Fibroblast of the aortic adventitia (primary cell): ENCODE results near the gene TAF6L. TPM values are rescaled to one million over a fixed set of nuclear protein-coding genes. Genes with fewer than 3 reads are reported as not detected.
"Not testable (repeated sequence)": the region's sequence is repeated elsewhere in the genome, so short reads cannot be mapped to it uniquely, and the experiment has no call there.

Experiments
- DNase-seq: peaks from one replicate; pipeline ENCODE4 v3.0.0-alpha.2; 2010; ENCODE audit warnings: low read depth
- H3K4me3 ChIP-seq: 2 replicates; pipeline ENCODE4 v1.5.1; 2011; ENCODE audit warnings: low read depth, mild to moderate bottlenecking, control low read depth, low read length, moderate library complexity
- total RNA-seq: library from RNA; depleted of rRNA; stranded (reverse); fragments of >200 nt; gene quantifications from 2 replicates; pipeline ENCODE4 v1.2.3, GENCODE V29; 2012; ENCODE audit warnings: low replicate concordance
- TF ChIP-seq, protein P1 (sequence below): IDR thresholded peaks from 2 replicates; pipeline ENCODE4 v1.5.1; 2011; ENCODE audit warnings: mild to moderate bottlenecking, low read length, control low read depth, inconsistent platforms; ENCODE audit not compliant: insufficient read depth

TAF6L gene
- total RNA-seq, 1 donor, result 15.6 TPM

DNA sequence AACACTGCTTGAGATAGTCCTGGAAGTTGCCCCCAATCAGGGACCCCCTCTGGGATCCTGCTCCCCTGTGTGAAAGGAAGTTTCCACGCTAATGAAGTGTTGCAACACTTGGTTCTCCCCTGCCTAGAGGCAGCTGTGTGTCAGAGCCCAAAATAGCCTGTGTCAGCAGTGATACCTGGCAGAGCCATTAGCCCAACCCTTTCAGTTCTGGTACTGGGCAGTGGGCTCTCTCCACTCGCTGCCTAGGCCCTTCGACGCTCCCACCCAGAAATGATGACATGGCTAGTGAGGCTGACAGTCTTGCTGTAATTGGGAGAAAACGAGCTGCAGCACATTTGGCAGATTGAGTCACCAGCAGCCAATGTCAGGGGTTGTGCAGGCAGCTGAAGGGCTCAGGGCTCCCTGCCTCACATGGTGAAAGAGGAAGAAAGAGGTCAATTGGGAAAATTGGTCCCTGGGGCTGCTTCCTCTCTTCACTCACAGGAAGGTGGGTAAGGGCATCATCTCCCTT is 35.5 kb downstream of the TAF6L start:
- TF ChIP-seq, protein P1, sequence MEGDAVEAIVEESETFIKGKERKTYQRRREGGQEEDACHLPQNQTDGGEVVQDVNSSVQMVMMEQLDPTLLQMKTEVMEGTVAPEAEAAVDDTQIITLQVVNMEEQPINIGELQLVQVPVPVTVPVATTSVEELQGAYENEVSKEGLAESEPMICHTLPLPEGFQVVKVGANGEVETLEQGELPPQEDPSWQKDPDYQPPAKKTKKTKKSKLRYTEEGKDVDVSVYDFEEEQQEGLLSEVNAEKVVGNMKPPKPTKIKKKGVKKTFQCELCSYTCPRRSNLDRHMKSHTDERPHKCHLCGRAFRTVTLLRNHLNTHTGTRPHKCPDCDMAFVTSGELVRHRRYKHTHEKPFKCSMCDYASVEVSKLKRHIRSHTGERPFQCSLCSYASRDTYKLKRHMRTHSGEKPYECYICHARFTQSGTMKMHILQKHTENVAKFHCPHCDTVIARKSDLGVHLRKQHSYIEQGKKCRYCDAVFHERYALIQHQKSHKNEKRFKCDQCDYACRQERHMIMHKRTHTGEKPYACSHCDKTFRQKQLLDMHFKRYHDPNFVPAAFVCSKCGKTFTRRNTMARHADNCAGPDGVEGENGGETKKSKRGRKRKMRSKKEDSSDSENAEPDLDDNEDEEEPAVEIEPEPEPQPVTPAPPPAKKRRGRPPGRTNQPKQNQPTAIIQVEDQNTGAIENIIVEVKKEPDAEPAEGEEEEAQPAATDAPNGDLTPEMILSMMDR, result no peak
- peak; percentile 38 for DNase-seq
- no peak overlapping the region for H3K4me3 ChIP-seq

DNA sequence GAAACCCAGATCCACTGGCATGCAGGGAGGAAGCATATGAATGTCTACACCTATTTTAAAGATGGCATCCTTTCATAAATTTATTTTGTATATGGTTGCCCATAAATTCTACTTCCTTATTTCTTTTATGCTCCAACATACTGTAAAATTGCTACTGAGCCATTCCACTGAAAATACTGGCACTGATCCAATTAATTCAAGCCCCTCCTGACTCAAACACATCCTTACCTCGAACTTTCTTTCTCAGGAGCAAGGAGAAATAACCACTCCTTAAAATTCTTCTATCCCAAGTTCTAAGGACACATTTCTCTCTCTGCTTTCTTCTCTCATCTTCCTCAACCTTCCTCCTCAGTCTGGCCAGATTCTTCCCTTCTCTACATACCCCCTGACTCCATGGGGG is 39.6 kb downstream of the TAF6L start:
- DNase-seq, result no peak
- TF ChIP-seq, protein P1, result no peak
- H3K4me3 ChIP-seq, result no peak overlapping the region

DNA sequence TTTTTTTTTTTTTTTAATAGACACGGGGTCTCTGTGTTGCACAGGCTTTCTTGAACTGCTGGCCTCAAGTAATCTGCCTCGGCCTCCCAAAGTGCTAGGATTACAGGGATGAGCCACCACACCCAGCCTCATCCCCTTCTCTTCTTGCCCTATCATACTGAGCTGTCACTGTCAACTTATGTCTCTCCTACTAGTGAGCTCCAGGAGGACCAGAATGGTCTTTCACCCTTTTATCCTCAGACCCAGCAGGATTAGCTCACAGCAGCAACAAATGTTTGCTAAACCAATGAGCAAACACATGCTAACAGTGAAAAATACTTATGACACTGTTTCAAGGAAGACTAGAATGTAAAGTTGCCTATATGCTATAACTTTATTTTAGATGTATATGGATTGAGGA is 40.5 kb downstream of the TAF6L start:
- DNase-seq, result no peak
- no peak overlapping the region for H3K4me3 ChIP-seq
- TF ChIP-seq, protein P1, result no peak

DNA sequence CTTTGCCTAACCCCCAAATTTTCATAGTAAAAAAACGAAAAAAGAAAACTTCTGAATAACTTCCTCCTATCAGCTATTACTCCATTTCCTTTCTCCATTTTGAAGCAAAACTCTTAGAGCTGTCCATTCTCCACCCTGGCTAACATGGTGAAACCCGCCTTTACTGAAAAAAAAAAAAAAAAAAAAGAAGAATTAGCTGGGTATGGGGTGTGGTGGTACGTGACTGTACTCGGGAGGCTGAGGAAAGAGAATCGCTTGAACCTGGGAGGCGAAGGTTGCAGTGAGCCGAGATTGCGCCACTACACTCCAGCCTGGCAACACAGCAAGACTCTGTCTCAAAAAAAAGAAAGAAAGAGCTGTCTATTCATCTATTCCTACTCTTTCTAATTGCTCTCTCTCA is 45.4 kb downstream of the TAF6L start:
- DNase-seq, result no peak
- TF ChIP-seq, protein P1, result no peak
- no peak overlapping the region for H3K4me3 ChIP-seq

DNA sequence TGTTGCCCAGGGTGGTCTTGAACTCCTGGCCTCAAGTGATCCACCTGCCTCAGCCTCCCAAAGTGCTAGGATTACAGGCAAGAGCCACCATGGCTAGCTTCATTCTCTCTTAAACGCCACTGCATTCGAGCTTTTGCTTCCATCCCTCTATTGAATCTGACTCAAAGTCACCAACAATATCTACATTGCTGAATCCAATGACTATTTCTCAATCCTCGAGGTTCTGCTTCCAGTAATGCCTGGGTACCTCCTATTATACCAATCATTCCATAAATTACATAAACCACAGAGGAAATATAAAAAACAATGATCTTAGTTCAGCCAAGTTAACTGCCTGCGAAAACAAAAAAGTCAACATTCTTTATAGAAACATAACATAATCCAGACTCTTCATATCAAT is 45.9 kb downstream of the TAF6L start:
- H3K4me3 ChIP-seq, result no peak overlapping the region
- TF ChIP-seq, protein P1, result no peak
- DNase-seq, result peak; percentile 31

DNA sequence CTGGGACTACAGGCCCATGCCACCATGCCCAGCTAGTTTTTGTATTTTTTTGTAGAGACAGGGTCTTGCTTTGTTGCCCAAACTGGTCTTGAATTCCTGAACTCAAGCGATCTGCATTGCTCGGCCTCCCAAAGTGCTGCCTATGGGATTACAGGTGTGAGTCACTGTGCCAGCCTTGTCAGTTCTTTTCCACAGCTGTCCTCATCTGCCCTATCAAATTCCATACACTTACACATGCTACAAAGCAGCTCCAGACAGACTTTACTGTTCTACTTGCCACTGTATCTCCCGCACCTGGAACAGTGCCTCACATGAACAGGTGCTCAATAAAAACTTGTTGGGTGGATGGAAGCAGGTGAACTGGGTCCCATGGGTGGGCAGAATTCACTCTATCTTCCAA is 52.5 kb downstream of the TAF6L start:
- DNase-seq, result no peak
- TF ChIP-seq, protein P1, result no peak
- no peak overlapping the region for H3K4me3 ChIP-seq

DNA sequence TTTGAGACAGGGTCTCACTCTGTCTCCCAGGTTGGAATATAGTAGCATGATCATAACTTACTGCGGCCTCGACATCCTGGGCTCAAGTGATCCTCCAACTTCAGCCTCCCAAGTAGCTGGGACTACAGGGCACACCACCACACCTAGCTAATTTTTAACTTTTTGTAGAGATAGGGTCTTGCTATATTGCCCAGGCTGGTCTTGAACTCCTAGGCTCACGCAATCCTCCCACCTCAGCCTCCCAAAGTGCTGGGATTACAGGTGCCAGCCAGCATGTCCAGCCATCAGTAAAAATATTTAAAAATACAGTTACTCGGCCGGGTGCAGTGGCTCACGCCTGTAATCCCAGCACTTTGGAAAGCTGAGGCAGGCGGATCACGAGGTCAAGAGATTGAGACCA is 56.9 kb downstream of the TAF6L start:
- not testable (repeated sequence) for DNase-seq, H3K4me3 ChIP-seq
